ENCODE measurements around the gene CYB5R3.

Gene CYB5R3

DNA sequence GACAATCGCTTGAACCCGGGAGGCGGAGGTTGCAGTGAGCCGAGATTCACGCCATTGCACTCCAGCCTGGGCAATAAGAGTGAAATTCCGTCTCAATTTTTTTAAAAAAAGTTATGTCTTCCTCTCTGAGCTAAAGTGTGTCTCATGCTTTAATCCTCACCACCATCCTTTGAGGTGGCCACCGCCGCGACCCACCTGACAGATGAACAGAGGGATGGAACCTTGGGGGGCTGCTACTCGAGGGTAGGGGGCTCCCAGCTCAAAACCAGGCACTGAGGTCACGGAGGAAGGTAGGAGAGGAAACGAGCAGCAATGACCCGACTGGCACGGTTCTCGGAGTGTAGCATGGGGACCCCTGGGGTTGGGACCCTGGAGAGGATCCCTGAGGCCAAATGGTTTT is 23.8 kb downstream of the CYB5R3 start:
- no peak overlapping the region for H3K4me3 ChIP-seq (ENCODE audit: control insufficient read depth, low read depth, low read length)
- TF ChIP-seq, protein P1, sequence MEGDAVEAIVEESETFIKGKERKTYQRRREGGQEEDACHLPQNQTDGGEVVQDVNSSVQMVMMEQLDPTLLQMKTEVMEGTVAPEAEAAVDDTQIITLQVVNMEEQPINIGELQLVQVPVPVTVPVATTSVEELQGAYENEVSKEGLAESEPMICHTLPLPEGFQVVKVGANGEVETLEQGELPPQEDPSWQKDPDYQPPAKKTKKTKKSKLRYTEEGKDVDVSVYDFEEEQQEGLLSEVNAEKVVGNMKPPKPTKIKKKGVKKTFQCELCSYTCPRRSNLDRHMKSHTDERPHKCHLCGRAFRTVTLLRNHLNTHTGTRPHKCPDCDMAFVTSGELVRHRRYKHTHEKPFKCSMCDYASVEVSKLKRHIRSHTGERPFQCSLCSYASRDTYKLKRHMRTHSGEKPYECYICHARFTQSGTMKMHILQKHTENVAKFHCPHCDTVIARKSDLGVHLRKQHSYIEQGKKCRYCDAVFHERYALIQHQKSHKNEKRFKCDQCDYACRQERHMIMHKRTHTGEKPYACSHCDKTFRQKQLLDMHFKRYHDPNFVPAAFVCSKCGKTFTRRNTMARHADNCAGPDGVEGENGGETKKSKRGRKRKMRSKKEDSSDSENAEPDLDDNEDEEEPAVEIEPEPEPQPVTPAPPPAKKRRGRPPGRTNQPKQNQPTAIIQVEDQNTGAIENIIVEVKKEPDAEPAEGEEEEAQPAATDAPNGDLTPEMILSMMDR (conservative IDR thresholded peaks at IDR 0.05; ENCODE audit: control insufficient read depth, insufficient read depth, low read depth, low read length): no peak
- DNase-seq (ENCODE audit: low read depth): no peak

- DNase-seq (ENCODE audit: low read depth): no peak
- TF ChIP-seq, protein P1 (conservative IDR thresholded peaks at IDR 0.05; ENCODE audit: control insufficient read depth, insufficient read depth, low read depth, low read length): no peak
- no peak overlapping the region for H3K4me3 ChIP-seq (ENCODE audit: control insufficient read depth, low read depth, low read length)
These were observed 24.6 kb downstream of the CYB5R3 start for GRCh38 chr22:42624551-42625106.

- H3K4me3 ChIP-seq (ENCODE audit: control insufficient read depth, low read depth, low read length): no peak overlapping the region
- DNase-seq (ENCODE audit: low read depth): no peak
- TF ChIP-seq, protein P1 (conservative IDR thresholded peaks at IDR 0.05; ENCODE audit: control insufficient read depth, insufficient read depth, low read depth, low read length): no peak
These were observed 25.3 kb downstream of the CYB5R3 start for GRCh38 chr22:42623756-42624441.

- DNase-seq (ENCODE audit: low read depth): no peak
- TF ChIP-seq, protein P1 (conservative IDR thresholded peaks at IDR 0.05; ENCODE audit: control insufficient read depth, insufficient read depth, low read depth, low read length): no peak
- no peak overlapping the region for H3K4me3 ChIP-seq (ENCODE audit: control insufficient read depth, low read depth, low read length)
These were observed 25.9 kb downstream of the CYB5R3 start for GRCh38 chr22:42623301-42623751.

DNA sequence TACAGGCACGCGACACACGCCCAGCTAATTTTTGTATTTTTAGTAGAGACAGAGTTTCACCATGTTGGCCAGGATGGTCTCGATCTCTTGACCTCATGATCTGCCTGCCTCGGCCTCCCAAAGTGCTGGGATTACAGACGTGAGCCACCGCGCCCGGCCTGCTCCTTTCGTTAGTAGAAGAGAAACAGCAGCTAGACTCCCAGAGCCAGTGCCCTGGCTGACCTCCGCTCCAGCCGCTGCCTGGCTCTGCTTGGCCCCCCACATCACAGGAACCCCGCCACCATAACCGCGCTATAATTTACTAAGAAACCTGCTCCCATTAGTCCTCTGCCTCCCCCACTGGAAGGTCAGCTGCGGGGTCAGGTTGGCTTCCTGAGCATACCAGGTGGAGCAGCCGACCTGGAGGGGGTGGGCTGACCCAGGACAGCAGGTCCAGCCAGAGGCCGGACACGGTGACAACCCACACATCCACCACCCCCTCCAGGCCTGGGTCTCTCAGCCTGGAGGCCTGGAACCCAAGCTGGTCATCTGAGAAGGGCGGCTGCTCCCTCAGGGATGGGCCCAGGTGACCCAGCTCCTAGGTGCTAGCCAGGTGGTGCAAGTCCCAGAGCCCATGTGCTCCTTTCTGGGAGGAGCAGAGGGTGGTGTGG is 27.0 kb downstream of the CYB5R3 start:
- no peak for DNase-seq (ENCODE audit: low read depth)
- TF ChIP-seq, protein P1 (conservative IDR thresholded peaks at IDR 0.05; ENCODE audit: control insufficient read depth, insufficient read depth, low read depth, low read length): no peak
- H3K4me3 ChIP-seq (ENCODE audit: control insufficient read depth, low read depth, low read length): no peak overlapping the region

- TF ChIP-seq, protein P1 (conservative IDR thresholded peaks at IDR 0.05; ENCODE audit: control insufficient read depth, insufficient read depth, low read depth, low read length): peak; percentile 77
- H3K4me3 ChIP-seq (ENCODE audit: control insufficient read depth, low read depth, low read length): no peak overlapping the region
- peak; percentile 77 for DNase-seq (ENCODE audit: low read depth)
These were observed 27.6 kb downstream of the CYB5R3 start for GRCh38 chr22:42621505-42622002.
